Measurements from ENCODE around the gene PRKCE. TPM values are rescaled to one million over a fixed set of nuclear protein-coding genes. Genes with fewer than 3 reads are reported as not detected.

PRKCE gene
- total RNA-seq, 1 donor from 2014 or later = 18.4 TPM

- Mint-ChIP-seq H3K27ac (peak overlapping the region; percentile 47), H3K4me3 (no peak overlapping the region)
- DNase-seq (ENCODE audit: low spot score in 2 of 2, unreplicated experiment in 2 of 2) = no peak
Measured at GRCh38 chr2:46014911-46015654, 363.6 kb downstream of the PRKCE start.

DNA sequence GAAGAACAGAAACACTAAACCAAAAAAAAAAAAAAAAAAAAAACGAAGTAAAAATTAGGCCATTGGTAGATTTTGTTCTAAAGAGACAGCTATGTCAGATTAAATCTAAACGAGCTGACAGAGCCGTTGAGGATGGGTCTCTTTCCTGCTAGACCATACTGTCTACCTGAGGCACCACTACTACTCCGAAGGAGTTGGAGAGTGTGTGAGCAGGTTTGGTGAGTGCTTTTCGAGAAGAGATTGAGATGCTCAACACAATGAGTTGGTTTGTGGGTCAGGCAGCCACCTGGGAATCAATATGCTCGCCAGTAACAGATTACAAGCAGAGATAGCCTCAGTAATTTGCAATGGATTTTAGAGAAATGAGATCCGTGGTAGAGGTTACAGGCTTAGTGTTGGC lies 364.2 kb downstream of the PRKCE start:
- H3K36me3 Mint-ChIP-seq = peaks cover 11% of the 10 kb centered on the region
- peaks cover 19% of the 10 kb centered on the region for H3K4me1 Mint-ChIP-seq
- peaks cover 3% of the 10 kb centered on the region for H3K9me3 Mint-ChIP-seq
- TF ChIP-seq CTCF (IDR thresholded peaks at IDR 0.05; ENCODE audit: unreplicated experiment) = no peak
- H3K27me3 Mint-ChIP-seq (ENCODE audit: low read depth) = no peaks in the 10 kb centered on the region
- DNase-seq (ENCODE audit: low spot score in 2 of 2, unreplicated experiment in 2 of 2) = no peak
- no peak overlapping the region for H3K4me3 Mint-ChIP-seq
- peak overlapping the region; percentile 47 for H3K27ac Mint-ChIP-seq

More at GRCh38 chr2:46014911-46015654, 363.6 kb downstream of the PRKCE start:
- Mint-ChIP-seq H3K9me3 (no peaks in the 10 kb centered on the region), H3K36me3 (peaks cover 8% of the 10 kb centered on the region), H3K4me1 (peaks cover 19% of the 10 kb centered on the region), H3K27me3 (ENCODE audit: low read depth) (no peaks in the 10 kb centered on the region)
- no peak for TF ChIP-seq CTCF (IDR thresholded peaks at IDR 0.05; ENCODE audit: unreplicated experiment)

DNA sequence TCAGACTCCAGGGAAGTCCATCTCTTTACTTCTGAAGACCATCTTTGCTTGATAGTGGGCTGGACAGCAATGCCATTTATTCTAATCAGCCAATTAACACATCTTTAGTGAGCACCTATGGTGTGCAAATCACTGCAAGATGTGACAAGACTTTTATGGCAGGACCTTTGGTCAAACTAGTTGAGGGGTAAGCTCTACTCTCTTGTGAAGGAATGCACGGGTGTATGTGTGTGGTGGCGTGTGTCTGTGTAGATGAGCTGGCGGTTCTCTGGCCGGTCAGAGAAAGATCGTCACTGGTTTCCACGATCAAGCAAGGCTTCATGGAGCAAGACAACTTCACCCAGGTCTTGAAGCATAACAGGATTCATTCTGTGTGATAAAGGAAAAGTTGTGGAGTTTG lies 364.6 kb downstream of the PRKCE start:
- Mint-ChIP-seq H3K27me3 (ENCODE audit: low read depth) (no peaks in the 10 kb centered on the region), H3K4me1 (peaks cover 16% of the 10 kb centered on the region), H3K27ac (no peak overlapping the region), H3K9me3 (peaks cover 5% of the 10 kb centered on the region), H3K4me3 (no peak overlapping the region), H3K36me3 (peaks cover 9% of the 10 kb centered on the region)
- TF ChIP-seq CTCF (IDR thresholded peaks at IDR 0.05; ENCODE audit: unreplicated experiment) = no peak
- DNase-seq (ENCODE audit: low spot score in 2 of 2, unreplicated experiment in 2 of 2) = no peak

DNA sequence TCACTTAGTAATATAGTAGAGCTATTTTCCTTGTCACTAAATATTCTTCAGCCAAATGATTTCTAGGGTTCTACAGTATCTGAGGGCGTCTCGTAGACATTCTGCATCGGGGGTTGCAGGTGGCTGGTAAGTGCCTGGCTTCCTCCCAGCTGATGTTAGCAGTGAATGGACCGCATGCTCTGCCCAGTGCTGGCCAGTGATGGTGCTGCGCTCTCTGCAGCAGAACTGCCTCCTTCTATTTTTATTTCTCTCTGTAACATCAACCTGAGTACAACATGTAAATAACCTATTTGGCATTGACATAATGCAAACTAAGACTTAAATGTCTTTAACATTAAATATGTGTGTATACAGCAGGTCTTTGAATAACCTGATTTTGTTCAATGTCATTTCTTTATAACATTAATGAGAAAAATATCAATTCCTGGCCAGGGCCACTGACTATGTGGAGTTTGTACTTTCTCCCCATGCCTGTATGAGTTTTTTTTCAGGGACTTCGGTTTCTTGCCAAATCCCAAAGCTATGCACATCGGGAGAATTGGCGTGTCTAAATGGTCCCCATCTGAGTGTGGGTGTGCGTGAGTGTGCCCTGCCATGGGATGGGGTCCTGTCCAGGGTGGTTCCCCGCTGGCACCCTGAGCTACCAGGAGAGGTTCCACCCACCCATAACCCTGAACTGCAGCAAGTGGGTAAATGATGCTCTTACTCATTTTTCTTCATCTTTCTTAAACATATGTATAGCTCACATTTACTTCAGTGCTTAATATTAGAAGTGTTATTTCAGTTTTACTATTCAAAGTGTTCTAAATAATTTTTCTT lies 367.5 kb downstream of the PRKCE start:
- no peak overlapping the region for H3K4me3 Mint-ChIP-seq
- TF ChIP-seq CTCF (IDR thresholded peaks at IDR 0.05; ENCODE audit: unreplicated experiment) = no peak
- no peak for DNase-seq (ENCODE audit: low spot score in 2 of 2, unreplicated experiment in 2 of 2)
- H3K36me3 Mint-ChIP-seq = peaks cover 9% of the 10 kb centered on the region
- H3K4me1 Mint-ChIP-seq = peaks cover 16% of the 10 kb centered on the region
- H3K9me3 Mint-ChIP-seq = peaks cover 5% of the 10 kb centered on the region
- H3K27me3 Mint-ChIP-seq (ENCODE audit: low read depth) = no peaks in the 10 kb centered on the region
- H3K27ac Mint-ChIP-seq = no peak overlapping the region

- TF ChIP-seq CTCF (IDR thresholded peaks at IDR 0.05; ENCODE audit: unreplicated experiment) = no peak
- peaks cover 5% of the 10 kb centered on the region for H3K9me3 Mint-ChIP-seq
- H3K27me3 Mint-ChIP-seq (ENCODE audit: low read depth) = no peaks in the 10 kb centered on the region
- H3K4me1 Mint-ChIP-seq = peaks cover 8% of the 10 kb centered on the region
- DNase-seq (ENCODE audit: low spot score in 2 of 2, unreplicated experiment in 2 of 2) = no peak
- no peak overlapping the region for H3K4me3 Mint-ChIP-seq
- H3K27ac Mint-ChIP-seq = no peak overlapping the region
- H3K36me3 Mint-ChIP-seq = peaks cover 9% of the 10 kb centered on the region
Measured at GRCh38 chr2:46020416-46020815, 368.9 kb downstream of the PRKCE start.

Data from mesothelial cell of epicardium (in vitro differentiated cells).